HG03520 (cell line): ENCODE results near the gene CPNE5.
"Not testable (repeated sequence)": the region's sequence is repeated elsewhere in the genome, so short reads cannot be mapped to it uniquely, and the experiment has no call there.

ENCODE experiments used
- ATAC-seq: cut with Tn5 transposase; IDR thresholded peaks from one replicate; pipeline ENCODE4 v1.9.1; 2021; ENCODE audit warnings: mild to moderate bottlenecking, moderate library complexity; ENCODE audit not compliant: unreplicated experiment

Gene CPNE5

DNA sequence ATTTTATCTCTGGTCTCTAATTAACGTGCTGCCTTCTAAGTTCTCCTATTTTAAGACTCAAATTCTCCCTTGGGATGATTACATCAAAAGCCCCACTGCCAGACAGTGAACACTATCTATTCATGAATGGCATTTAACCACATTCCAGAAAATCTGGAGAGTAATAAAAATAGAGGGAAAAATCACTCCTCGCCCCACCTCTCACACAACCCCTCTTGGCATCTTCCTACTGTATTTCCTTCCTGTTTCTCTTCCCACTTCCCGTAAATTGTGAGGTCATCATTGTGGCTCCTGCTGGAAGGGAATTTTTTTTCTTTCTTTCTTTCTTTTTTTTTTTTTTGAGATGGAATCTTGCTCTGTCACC, 110.1 kb downstream of the CPNE5 start:
- no peak for ATAC-seq

- ATAC-seq = no peak
Measured at GRCh38 chr6:36728289-36729160, 110.7 kb downstream of the CPNE5 start.

- ATAC-seq = no peak
Measured at GRCh38 chr6:36727505-36728021, 111.7 kb downstream of the CPNE5 start.

DNA sequence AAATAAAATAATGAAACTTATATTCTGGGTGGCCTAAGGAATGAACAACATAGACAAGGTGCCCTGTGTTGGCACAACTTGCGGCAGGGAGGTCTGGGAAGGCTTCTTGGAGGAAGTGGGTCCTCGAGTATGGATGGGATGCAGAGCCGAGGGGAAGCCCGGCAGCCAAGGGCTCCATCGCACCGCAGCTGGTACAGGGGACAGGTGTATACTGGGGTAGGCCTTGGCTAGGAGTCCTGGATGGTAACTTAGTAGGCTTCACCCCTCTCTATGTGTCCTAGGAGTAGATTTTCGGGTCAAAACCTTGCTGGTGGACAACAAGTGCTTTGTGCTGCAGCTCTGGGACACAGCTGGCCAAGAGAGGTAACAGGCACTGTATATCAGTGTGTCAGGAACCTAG, 113.7 kb downstream of the CPNE5 start:
- no peak for ATAC-seq

DNA sequence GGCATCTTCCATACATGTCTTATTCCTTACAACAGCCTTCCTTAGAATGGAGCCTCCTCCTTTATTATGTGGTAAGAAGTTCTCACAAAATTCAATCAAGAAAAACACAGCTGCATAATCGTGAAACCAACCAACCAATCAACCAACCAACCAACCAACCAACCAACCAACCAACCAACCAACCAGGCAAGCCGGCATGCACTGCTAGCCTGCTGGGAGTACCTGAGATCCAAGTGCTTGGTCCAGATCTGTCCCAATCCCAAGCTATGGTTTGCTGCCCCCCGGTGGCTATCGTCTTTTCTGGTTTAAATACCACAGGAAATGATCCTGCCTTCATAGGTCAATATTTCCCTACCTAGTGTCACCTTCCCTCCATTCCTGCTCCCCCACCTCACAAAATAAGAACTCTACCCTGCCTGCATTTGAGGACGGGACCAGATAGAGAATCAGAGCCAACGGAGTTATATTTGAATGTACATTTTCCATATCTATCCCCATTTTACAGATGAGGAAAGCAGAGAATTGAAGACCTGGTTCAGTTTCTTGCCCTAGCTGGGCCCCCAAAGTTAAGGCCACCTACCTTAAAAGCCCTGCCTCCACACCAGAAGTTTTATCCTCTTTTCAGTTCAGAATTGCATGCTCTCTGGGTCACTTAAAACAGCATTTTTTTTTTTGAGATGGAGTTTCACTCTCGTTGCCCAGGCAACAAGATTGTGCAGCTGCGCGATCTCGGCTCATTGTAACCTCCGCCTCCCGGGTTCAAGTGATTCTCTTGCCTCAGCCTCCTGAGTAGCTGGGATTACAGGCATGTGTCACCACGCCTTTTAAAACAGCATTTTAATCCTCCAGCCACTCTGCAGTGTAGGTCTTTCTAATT, 114.5 kb downstream of the CPNE5 start:
- ATAC-seq = no peak

DNA sequence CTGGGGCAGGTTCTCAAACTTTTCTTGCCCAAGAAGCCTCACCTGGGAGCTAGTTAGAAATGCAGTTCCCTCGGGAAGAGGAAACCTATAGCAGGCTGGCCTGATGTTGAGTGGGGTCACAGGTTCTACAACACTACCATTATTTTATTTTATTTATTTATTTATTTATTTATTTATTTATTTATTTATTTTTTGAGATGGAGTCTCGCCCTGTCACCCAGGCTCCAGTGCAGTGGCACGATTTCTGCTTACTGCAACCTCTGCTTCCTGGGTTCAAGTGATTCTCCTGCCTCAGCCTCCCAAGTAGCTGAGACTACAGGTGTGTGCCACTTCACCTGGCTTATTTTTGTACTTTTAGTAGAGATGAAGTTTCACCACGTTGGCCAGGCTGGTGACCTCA, 115.3 kb downstream of the CPNE5 start:
- not testable (repeated sequence) for ATAC-seq

- ATAC-seq = no peak
Measured at GRCh38 chr6:36722879-36723278, 116.4 kb downstream of the CPNE5 start.

DNA sequence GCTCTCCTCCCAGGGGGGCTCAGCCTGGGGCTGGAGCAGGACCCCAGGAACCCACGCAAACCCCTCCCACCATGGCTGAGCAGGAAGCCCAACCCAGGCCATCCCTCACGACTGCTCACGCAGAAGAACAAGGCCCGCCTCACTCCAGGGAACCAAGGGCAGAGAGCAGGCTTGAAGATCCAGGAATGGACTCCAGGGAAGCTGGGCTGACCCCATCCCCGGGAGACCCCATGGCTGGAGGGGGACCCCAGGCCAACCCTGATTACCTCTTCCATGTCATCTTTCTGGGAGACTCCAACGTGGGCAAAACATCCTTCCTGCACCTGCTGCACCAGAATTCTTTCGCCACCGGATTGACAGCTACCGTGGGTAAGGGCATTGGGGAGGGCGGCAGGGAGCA, 116.9 kb downstream of the CPNE5 start:
- no peak for ATAC-seq

DNA sequence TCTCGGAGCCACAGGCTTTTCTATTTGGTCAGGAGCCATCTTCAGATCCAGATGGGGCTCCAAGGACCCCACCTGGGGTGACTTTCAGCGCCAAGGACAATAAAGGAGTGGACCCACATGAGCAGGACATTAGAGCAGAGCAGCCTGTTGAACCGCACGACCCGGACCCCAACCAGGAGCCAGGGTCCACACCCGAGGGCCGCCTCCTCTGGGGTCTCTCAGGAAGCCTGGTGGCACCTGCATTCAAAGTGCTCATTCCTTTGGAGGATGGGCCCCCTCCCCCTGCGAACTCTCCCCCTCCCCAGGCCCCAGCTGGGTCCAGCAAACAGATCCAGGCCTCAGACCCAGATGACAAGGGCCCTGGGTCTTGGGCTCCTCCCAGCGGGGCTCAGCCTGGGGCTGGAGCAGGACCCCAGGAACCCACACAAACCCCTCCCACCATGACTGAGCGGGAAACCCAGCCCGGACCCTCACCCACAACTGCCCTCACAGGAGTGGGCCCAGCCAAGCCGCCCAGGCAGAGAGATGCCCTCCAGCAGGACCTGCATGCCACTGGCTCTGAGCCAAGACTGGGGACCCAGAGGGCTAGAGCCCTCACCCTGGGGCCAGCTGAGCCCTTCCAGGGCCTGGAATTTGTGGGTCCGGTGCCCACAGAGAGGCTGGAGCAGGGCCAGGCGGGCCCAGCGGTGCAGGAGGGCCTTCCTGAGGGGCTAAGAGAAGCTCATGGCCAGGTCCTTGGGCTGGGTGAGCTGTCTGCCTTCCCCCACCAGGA, 117.7 kb downstream of the CPNE5 start:
- ATAC-seq = no peak

- no peak for ATAC-seq
Measured at GRCh38 chr6:36720251-36721141, 118.7 kb downstream of the CPNE5 start.

DNA sequence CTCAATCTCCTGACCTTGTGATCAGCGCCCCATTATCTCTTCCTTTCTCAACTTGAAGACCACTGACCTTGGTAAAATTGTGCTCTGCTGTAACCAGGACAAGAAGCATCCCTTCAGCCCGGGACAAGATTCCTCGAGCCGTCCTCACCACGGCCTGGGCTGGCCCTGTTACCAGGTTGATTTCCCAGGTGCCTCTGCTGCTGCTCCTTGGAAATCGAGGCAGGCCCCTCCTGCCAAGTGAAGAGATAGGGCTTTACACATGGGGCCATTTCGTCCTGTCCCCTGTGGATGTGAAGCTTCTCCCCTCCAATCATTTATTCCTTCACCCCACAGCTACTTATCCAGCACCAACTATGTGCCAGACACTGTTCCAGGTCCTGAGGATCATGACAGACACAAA, 120.1 kb downstream of the CPNE5 start:
- no peak for ATAC-seq

- no peak for ATAC-seq
Measured at GRCh38 chr6:36718560-36718959, 120.7 kb downstream of the CPNE5 start.

- ATAC-seq = no peak
Measured at GRCh38 chr6:36717871-36718540, 121.2 kb downstream of the CPNE5 start.

DNA sequence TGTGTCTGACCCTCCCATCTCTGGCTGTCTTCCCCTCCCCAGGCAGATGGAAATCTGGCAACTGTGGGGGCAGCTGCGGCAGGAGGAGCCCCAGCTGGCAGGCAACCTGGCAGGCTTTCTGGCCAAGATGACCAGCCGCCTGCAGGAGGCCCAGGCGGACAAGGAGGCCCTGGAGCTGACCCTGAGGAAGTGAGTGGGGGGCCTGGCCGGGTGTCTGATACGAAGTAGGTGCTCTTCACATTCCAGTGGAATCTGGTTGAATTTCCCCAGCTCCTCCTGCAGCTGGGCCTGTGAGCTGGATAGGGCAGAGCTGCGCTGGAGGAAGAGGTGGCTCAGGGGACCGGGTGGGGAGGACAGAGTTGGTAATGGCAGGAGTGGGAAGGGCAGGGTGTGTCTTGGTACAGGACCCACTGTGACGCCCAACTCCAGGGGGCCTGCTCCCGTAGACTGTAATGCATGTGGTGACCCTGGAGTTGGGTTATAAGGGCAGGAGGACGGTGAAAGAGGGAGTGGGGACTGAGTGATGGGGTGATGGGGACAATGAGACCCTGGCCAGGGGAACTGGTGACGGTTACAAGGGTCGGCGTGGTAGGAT, 121.9 kb downstream of the CPNE5 start:
- no peak for ATAC-seq

DNA sequence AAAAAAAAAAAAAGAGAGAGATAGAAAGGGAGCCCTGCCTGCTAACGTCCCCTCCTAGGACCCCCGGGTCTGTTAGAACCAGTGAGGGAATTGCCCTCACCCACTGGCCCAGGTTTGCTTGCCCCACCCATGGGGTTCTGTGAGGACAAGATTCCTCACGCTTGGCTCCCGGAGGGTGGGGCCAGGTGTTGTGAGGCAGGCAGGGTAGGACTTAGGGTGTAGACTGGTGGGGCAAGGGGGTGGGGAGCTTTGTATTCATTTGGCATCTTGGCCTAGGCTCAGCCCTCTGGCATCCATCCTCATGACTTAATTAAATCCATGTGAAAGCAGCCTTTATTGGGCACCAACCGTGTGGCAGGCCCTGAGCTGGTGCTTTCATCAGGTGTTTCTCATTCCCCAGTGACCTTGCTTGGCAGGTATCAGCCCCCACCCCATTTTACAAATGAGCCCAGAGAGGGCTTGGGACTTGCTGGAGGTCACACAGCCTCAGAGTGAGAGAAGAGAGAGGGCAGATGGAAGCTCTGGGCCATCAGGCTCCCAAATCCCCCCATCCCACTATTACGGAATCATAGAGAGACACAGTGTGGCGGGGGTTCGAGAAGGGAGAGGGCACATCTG, 122.7 kb downstream of the CPNE5 start:
- no peak for ATAC-seq

DNA sequence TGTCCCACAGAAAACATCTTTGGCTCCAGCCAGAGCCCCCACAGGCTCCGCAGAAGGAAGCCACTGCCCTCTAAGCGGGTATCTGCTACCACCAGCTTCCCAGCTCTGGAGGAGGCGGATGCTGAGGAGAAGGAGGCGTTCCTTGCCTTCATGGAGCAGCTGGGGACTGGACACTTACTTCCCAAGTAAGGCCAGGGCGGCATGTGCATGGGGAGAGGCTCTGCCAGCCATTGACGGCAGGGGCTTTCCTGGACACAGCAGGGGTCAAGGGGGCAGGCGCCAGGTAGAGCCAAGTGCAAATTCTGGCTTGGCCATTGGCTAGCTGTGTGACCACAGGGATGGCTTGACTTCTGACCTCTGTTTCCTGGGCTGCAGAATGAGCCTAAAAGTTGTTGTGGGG, 123.8 kb downstream of the CPNE5 start:
- ATAC-seq = no peak

DNA sequence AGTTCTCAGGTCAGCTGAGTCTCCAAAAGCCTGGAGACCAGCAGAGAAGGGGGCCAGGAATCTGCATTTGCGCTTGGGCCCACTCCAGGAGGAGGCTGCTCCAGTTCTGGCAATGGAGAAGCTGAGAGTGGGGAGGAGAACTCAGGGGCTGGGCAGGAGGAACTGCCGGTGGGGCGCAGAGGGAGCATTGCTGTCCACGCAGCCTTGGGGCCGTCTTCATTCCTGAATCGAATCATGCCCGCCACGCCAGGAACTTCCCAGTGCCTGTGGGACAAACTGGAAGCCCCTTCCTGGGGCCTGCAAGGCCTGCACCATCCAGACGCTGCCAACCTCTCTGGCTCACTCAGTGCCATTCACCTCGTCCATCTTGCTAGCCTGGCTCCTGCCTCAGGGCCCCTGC, 124.7 kb downstream of the CPNE5 start:
- ATAC-seq = no peak

GRCh38 chr6:36713846-36714245, 125.4 kb downstream of the CPNE5 start:
- ATAC-seq = no peak

- ATAC-seq = no peak
Measured at GRCh38 chr6:36712816-36713215, 126.4 kb downstream of the CPNE5 start.
